HG02885 (cell line): Measurements from ENCODE around the gene USP44.
"Not testable (repeated sequence)": the region's sequence is repeated elsewhere in the genome, so short reads cannot be mapped to it uniquely, and the experiment has no call there.

Experiments
- ATAC-seq: cut with Tn5 transposase; IDR thresholded peaks from one replicate; pipeline ENCODE4 v1.9.1; 2021; ENCODE audit warnings: mild to moderate bottlenecking; ENCODE audit not compliant: unreplicated experiment, poor library complexity

The USP44 gene

GRCh38 chr12:95551305-95551704, at the start of gene USP44:
Gene USP44, minus strand, starts transcription at chr12:95551476. Its CDS starts 17,220 bp downstream, at chr12:95534256.
- no peak for ATAC-seq

GRCh38 chr12:95600567-95600966, 49.3 kb upstream of the USP44 start:
- no peak for ATAC-seq

GRCh38 chr12:95599880-95600279, 48.6 kb upstream of the USP44 start:
- ATAC-seq, result no peak

- ATAC-seq, result no peak
Measured at GRCh38 chr12:95594136-95594535, 42.9 kb upstream of the USP44 start.

GRCh38 chr12:95593266-95593871, 42.1 kb upstream of the USP44 start:
- ATAC-seq, result no peak

GRCh38 chr12:95591731-95592130, 40.5 kb upstream of the USP44 start:
- no peak for ATAC-seq

- no peak for ATAC-seq
Measured at GRCh38 chr12:95590775-95591174, 39.5 kb upstream of the USP44 start.

- ATAC-seq, result no peak
Measured at GRCh38 chr12:95583933-95584332, 32.7 kb upstream of the USP44 start.

- no peak for ATAC-seq
Measured at GRCh38 chr12:95582230-95583058, 31.2 kb upstream of the USP44 start.

GRCh38 chr12:95577820-95578219, 26.5 kb upstream of the USP44 start:
- no peak for ATAC-seq

- ATAC-seq, result no peak
Measured at GRCh38 chr12:95574799-95575452, 23.6 kb upstream of the USP44 start.

GRCh38 chr12:95573951-95574576, 22.8 kb upstream of the USP44 start:
- peak; percentile 74 for ATAC-seq

- ATAC-seq, result no peak
Measured at GRCh38 chr12:95571369-95571768, 20.1 kb upstream of the USP44 start.

GRCh38 chr12:95568045-95568444, 16.8 kb upstream of the USP44 start:
- not testable (repeated sequence) for ATAC-seq

GRCh38 chr12:95557625-95558024, 6.3 kb upstream of the USP44 start:
- ATAC-seq, result no peak

GRCh38 chr12:95554532-95555071, 3.3 kb upstream of the USP44 start:
- ATAC-seq, result no peak

- no peak for ATAC-seq
Measured at GRCh38 chr12:95553197-95553943, 2.1 kb upstream of the USP44 start.

GRCh38 chr12:95551913-95552516, 739 bp upstream of the USP44 start:
- no peak for ATAC-seq

- no peak for ATAC-seq
Measured at GRCh38 chr12:95549392-95550084, 1.7 kb downstream of the USP44 start.
